ENCODE results near the gene MCU. TPM values are rescaled to one million over a fixed set of nuclear protein-coding genes. Genes with fewer than 3 reads are reported as not detected.

MCU gene
- total RNA-seq, 1 experiment from 2014 or later: 26.8 TPM

DNA sequence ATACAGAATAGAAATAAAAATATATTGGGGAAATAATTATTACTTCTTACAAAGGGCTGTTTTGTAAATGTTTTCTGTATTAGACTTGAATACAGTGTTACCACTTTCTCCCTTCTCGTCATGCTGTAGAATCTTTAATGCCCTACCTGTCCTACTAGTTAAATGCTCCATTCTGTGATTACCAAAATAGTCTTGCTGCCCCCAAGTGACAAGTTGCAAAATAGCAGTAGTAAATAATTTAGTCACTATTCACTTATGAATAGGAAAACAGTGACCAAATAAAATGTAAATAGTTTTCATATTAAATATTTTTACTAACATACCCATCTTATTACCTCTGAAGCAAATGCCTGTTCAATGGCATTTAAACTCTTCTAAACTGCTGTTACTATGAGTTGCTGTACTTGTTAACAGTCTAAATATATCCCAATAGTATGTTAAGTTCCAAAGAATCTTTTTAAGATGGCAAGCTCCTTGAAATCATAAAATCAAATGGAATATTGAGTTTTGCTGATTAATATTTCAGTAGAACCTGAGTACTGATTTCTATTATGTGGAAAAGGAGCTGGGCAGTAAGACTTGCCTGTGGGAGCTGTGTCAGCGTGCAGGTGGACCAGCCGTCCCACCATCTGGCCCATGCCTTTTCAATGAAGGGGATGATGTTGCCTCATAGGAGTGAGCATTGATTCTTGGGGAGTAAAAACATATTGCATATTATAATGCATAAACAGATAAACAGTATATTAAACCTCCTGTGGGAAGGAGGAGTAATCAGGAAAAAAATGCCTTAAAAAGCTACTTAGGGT, 183.5 kb downstream of the MCU start:
- intact Hi-C loops (cut with micrococcal nuclease): loop anchor here (1.0 kb wide), 1 partner anchor 511 kb away; no protein-coding TSS in a partner anchor
- 0 out of 4 replicates have a peak, but pooled peaks cover 0 to 5% of the 10 kb centered on the region in 2 experiments for H3K36me3 ChIP-seq (ENCODE audit: control insufficient read depth in 1 of 2, insufficient read depth in 2 of 2, low read length in 2 of 2)
- ATAC-seq: peak; percentile 52; the same call in 1 of the 2 replicates

More for the DNA sequence above, 183.5 kb downstream of the MCU start:
- no peaks in the 10 kb centered on the region for H3K79me2 ChIP-seq (ENCODE audit: insufficient read depth, low read length)
- H3K4me3 ChIP-seq (replicated peaks in 1 of 2; ENCODE audit: low read depth in 1 of 2, low read length in 2 of 2): no peak overlapping the region
- 0 out of 2 replicates have a peak, but pooled peaks have one; percentile 21 for TF ChIP-seq CEBPB (IDR thresholded peaks at IDR 0.05; ENCODE audit: low read depth)
- peak; percentile 87 for TF ChIP-seq RAD21 (IDR thresholded peaks at IDR 0.05; ENCODE audit: low read depth)
- peak; percentile 47 to 73 (median 59); a peak in 5 of 6 replicates for TF ChIP-seq CTCF (IDR thresholded peaks at IDR 0.05 in 2 of 3, conservative IDR thresholded peaks at IDR 0.05 in 1 of 3; ENCODE audit: borderline replicate concordance in 1 of 3, insufficient read depth in 1 of 3, low read depth in 2 of 3, low read length in 2 of 3)
- TF ChIP-seq, protein P1, sequence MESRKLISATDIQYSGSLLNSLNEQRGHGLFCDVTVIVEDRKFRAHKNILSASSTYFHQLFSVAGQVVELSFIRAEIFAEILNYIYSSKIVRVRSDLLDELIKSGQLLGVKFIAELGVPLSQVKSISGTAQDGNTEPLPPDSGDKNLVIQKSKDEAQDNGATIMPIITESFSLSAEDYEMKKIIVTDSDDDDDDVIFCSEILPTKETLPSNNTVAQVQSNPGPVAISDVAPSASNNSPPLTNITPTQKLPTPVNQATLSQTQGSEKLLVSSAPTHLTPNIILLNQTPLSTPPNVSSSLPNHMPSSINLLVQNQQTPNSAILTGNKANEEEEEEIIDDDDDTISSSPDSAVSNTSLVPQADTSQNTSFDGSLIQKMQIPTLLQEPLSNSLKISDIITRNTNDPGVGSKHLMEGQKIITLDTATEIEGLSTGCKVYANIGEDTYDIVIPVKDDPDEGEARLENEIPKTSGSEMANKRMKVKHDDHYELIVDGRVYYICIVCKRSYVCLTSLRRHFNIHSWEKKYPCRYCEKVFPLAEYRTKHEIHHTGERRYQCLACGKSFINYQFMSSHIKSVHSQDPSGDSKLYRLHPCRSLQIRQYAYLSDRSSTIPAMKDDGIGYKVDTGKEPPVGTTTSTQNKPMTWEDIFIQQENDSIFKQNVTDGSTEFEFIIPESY (IDR thresholded peaks at IDR 0.05; ENCODE audit: extremely low read depth, insufficient replicate concordance, low read length): no peak
- peak; percentile 47; the same call in 1 of the 2 replicates for TF ChIP-seq CBX3 (IDR thresholded peaks at IDR 0.05; ENCODE audit: low read depth)
- no peak for TF ChIP-seq ZNF274 (IDR thresholded peaks at IDR 0.05; ENCODE audit: low read depth, low read length)
- BruUV-seq (replicated peaks): no TSS peak
- no peaks in the 10 kb centered on the region for H4K20me1 ChIP-seq (ENCODE audit: insufficient read depth)
- H3K27ac ChIP-seq (ENCODE audit: low read depth, low read length): no peak overlapping the region
- no peaks in the 10 kb centered on the region for H3K4me1 ChIP-seq (ENCODE audit: control insufficient read depth in 1 of 2, insufficient read depth in 2 of 2, low read length in 2 of 2)
- no peaks in the 10 kb centered on the region for H3K9me2 ChIP-seq (ENCODE audit: insufficient read depth)
- H2AFZ ChIP-seq (ENCODE audit: low read depth, low read length, poor library complexity, severe bottlenecking): no peak overlapping the region
- ChIA-PET POLR2A (interaction anchor here (0.6 kb wide), 1 partner anchor 407 kb away, joined by 4 read pairs; no protein-coding TSS in a partner anchor), RAD21 (ENCODE audit: low non-redundant PET in 1 of 2, low total read pairs in 2 of 2, uncharacterized antibody in 2 of 2, unreplicated experiment in 2 of 2) (no interaction called here), CTCF (interaction anchor here (0.7 kb wide), 1 partner anchor 503 kb away, joined by 3 read pairs; no protein-coding TSS in a partner anchor)
- peak; percentile 12 for DNase-seq (ENCODE audit: low read depth, low spot score)
- no peak overlapping the region for H3K9ac ChIP-seq (ENCODE audit: low read length)
- no peaks in the 10 kb centered on the region; a peak in 1 of 4 replicates for H3K9me3 ChIP-seq (ENCODE audit: control insufficient read depth in 1 of 2, insufficient read depth in 1 of 2, low read depth in 1 of 2, low read length in 2 of 2)
- no peak overlapping the region for H3K4me2 ChIP-seq (ENCODE audit: low read length)
- no peaks in the 10 kb centered on the region for H3K27me3 ChIP-seq (ENCODE audit: insufficient read depth, low read length)

All from HCT116 (cell line).